ENCODE data around the gene CMBL. TPM values are rescaled to one million over a fixed set of nuclear protein-coding genes. Genes with fewer than 3 reads are reported as not detected.

CMBL gene
- total RNA-seq, 1 experiment from 2014 or later = 12.6 TPM

- no peak for DNase-seq
- Mint-ChIP-seq H3K27ac (peak overlapping the region; percentile 94 to 97 (median 94)), H3K9me3 (no peaks in the 10 kb centered on the region), H3K4me3 (peak overlapping the region; percentile 84 to 95), H3K4me1 (peaks cover 25 to 33% of the 10 kb centered on the region in 2 experiments), H3K27me3 (ENCODE audit: low read depth) (peaks cover 13% of the 10 kb centered on the region), H3K36me3 (ENCODE audit: insufficient read depth in 1 of 3, low read depth in 3 of 3) (no peaks in the 10 kb centered on the region)
- Histone ChIP-seq H4K20me1 (ENCODE audit: control insufficient read depth, insufficient read depth, insufficient read length) (no peaks in the 10 kb centered on the region), H2AK5ac (ENCODE audit: insufficient read length, low read length) (no peak overlapping the region), H3K4me2 (ENCODE audit: insufficient read depth, insufficient read length, low read length) (peak overlapping the region; percentile 84), H3K14ac (ENCODE audit: insufficient read depth, low read length) (peak overlapping the region; percentile 73; the same call in 1 of the 2 replicates), H3K27me3 (ENCODE audit: insufficient read depth, low read length) (no peaks in the 10 kb centered on the region), H3K4me1 (ENCODE audit: insufficient read depth, low read length) (peaks cover 6% of the 10 kb centered on the region; the same call in 1 of the 2 replicates), H3K9me3 (ENCODE audit: control insufficient read depth, low read depth, low read length) (no peaks in the 10 kb centered on the region), H4K8ac (replicated peaks; ENCODE audit: insufficient read length, low read depth, low read length) (no peak overlapping the region), H2AFZ (ENCODE audit: low read length) (no peak overlapping the region), H2BK120ac (ENCODE audit: low read depth, low read length, poor library complexity, severe bottlenecking) (no peak overlapping the region), H3K9ac (ENCODE audit: extremely low read depth, insufficient read length, low read length) (peak overlapping the region; percentile 80), H4K91ac (ENCODE audit: insufficient read length, low read depth, low read length) (no peak overlapping the region), H2BK15ac (ENCODE audit: low read depth, low read length) (no peak overlapping the region), H3K79me2 (ENCODE audit: insufficient read depth, low read length) (peaks cover 8% of the 10 kb centered on the region; the same call in 1 of the 2 replicates), H3K23me2 (ENCODE audit: insufficient read length, low read depth, low read length, poor library complexity, severe bottlenecking) (peaks cover 11% of the 10 kb centered on the region), H4K5ac (ENCODE audit: insufficient read length, low read depth, low read length) (no peak overlapping the region), H2BK20ac (ENCODE audit: low read depth, low read length, poor library complexity, severe bottlenecking) (no peak overlapping the region), H3K18ac (ENCODE audit: insufficient read length, low read depth, low read length) (peak overlapping the region; percentile 80), H3K23ac (ENCODE audit: insufficient read length, low read depth, low read length) (no peak overlapping the region), H3K4ac (ENCODE audit: low read depth, low read length) (no peak overlapping the region; the same call in 1 of the 2 replicates), H2BK5ac (ENCODE audit: insufficient read length, low read length) (no peak overlapping the region), H3T11ph (ENCODE audit: low read length) (no peak overlapping the region), H3K27ac (ENCODE audit: insufficient read length, low read depth, low read length) (no peak overlapping the region), H3K56ac (ENCODE audit: insufficient read length, low read depth, low read length) (no peak overlapping the region), H3K79me1 (ENCODE audit: insufficient read depth, low read depth, low read length, poor library complexity, severe bottlenecking) (no peaks in the 10 kb centered on the region), H2BK12ac (ENCODE audit: insufficient read length, low read depth, low read length) (no peak overlapping the region)
- TF ChIP-seq CTCF (conservative IDR thresholded peaks at IDR 0.05) = no peak
- WGBS (ENCODE audit: extremely low coverage, insufficient read length, low lambda C conversion rate) = no CpG with 5 or more reads among the region's 19 CpGs
These were observed 44.9 kb upstream of the CMBL start for GRCh38 chr5:10352430-10353240.
